CD4-positive, alpha-beta T cell (primary cell): ENCODE data around the gene RALGPS2. TPM values are rescaled to one million over a fixed set of nuclear protein-coding genes. Genes with fewer than 3 reads are reported as not detected.

ENCODE experiments used
- ATAC-seq: fragments of 200-7000 bp; cut with Tn5 transposase; one replicate; pipeline ENCODE4 v1.10.0; 2022; ENCODE audit warnings: mild to moderate bottlenecking; ENCODE audit not compliant: poor library complexity
- CTCF ChIA-PET: fragments of 350-600 bp; sonication (Branson Sonifier 250); formaldehyde crosslinking; loops from one replicate; lab custom pipeline; 2021; ENCODE audit warnings: antibody characterized with exemption, inconsistent platforms; lab: Charles Lee
- POLR2A ChIA-PET: fragments of 350-600 bp; sonication (Branson Sonifier 250); formaldehyde crosslinking; loops from one replicate; lab custom pipeline; 2021; ENCODE audit warnings: antibody characterized with exemption, inconsistent platforms; lab: Charles Lee
- DNase-seq, 14 experiments: peaks; one replicate each; pipeline ENCODE4 v3.0.0-alpha.2; 2013 to 2020; ENCODE audit warnings: mixed read lengths in 2 of 14
- H3K27ac ChIP-seq, 2 donors: one replicate each; pipeline versions ENCODE4 v1.5.1 to v1.7.0; 2013; ENCODE audit warnings: low read length in 2 of 2, low read depth in 1 of 2, mild to moderate bottlenecking in 1 of 2
- H3K27me3 ChIP-seq, 2 experiments: 1 replicate in 1 of 2; 2 replicates in 1 of 2; pipeline versions ENCODE4 v1.6.1 to v1.7.0; 2013; ENCODE audit warnings: low read length in 2 of 2, control low read depth in 1 of 2, mild to moderate bottlenecking in 1 of 2, moderate library complexity in 1 of 2; ENCODE audit not compliant: insufficient read depth in 2 of 2, control insufficient read depth in 1 of 2
- H3K36me3 ChIP-seq: one replicate; pipeline ENCODE4 v1.6.1; 2013; ENCODE audit warnings: low read length, control low read depth; ENCODE audit not compliant: insufficient read depth
- H3K4me1 ChIP-seq: one replicate; pipeline ENCODE4 v1.6.1; 2013; ENCODE audit warnings: low read length, control low read depth; ENCODE audit not compliant: insufficient read depth
- H3K4me3 ChIP-seq: one replicate; pipeline ENCODE4 v1.5.1; 2013; ENCODE audit warnings: mild to moderate bottlenecking, low read length, moderate library complexity
- H3K9me3 ChIP-seq, 2 experiments: 1 replicate in 1 of 2; 2 replicates in 1 of 2; pipeline versions ENCODE4 v1.6.1 to v1.7.0; 2013; ENCODE audit warnings: low read length in 2 of 2, mild to moderate bottlenecking in 2 of 2, control low read depth in 1 of 2, moderate library complexity in 1 of 2; ENCODE audit not compliant: control insufficient read depth in 1 of 2, insufficient read depth in 1 of 2
- H3K27ac Mint-ChIP-seq: one replicate; pipeline ENCODE4 v1.8.0; 2020; ENCODE audit warnings: mixed read lengths
- H3K27me3 Mint-ChIP-seq: one replicate; pipeline ENCODE4 v1.8.0; 2021; ENCODE audit warnings: mixed read lengths
- H3K36me3 Mint-ChIP-seq: one replicate; pipeline ENCODE4 v1.8.0; 2021; ENCODE audit warnings: low read depth, mixed read lengths
- H3K4me1 Mint-ChIP-seq: one replicate; pipeline ENCODE4 v1.8.0; 2021; ENCODE audit warnings: low read depth, mixed read lengths
- H3K4me3 Mint-ChIP-seq: one replicate; pipeline ENCODE4 v1.8.0; 2020; ENCODE audit warnings: mild to moderate bottlenecking, mixed read lengths
- H3K9me3 Mint-ChIP-seq: one replicate; pipeline ENCODE4 v1.8.0; 2020; ENCODE audit warnings: mixed read lengths
- CTCF ChIP-seq: fragments of 200-600 bp; IDR thresholded peaks from one replicate; pipeline ENCODE4 v1.8.0; 2022; ENCODE audit warnings: antibody characterized with exemption, mild to moderate bottlenecking
- intact Hi-C, 2 experiments: fragments of 100-400 bp; cut with DNase I in 1 of 2; cut with micrococcal nuclease in 1 of 2; formaldehyde crosslinking; loops; one replicate each; pipeline versions ENCODE4 v1.15.1 to v1.9.0; 2023 to 2025; cut with DNase I, micrococcal nuclease
- total RNA-seq, 174 experiments: library from RNA in 2 of 174; stranded (reverse) in 2 of 174; gene quantifications; one replicate each; pipeline ENCODE4 v1.2.3 and lab custom pipeline; 2021 to 2026

RALGPS2 gene
- total RNA-seq, 2 experiments from 2014 or later: 8.6 to 10.8 TPM

- Mint-ChIP-seq H3K27ac (no peak overlapping the region), H3K4me3 (no peak overlapping the region), H3K27me3 (no peaks in the 10 kb centered on the region), H3K36me3 (peaks cover 62% of the 10 kb centered on the region), H3K9me3 (peaks cover 7% of the 10 kb centered on the region), H3K4me1 (no peaks in the 10 kb centered on the region)
- TF ChIP-seq CTCF: no peak
- Histone ChIP-seq H3K36me3 (no peaks in the 10 kb centered on the region), H3K27me3 (no peaks in the 10 kb centered on the region), H3K4me3 (no peak overlapping the region), H3K9me3 (no peaks in the 10 kb centered on the region), H3K4me1 (no peaks in the 10 kb centered on the region), H3K27ac (no peak overlapping the region)
- DNase-seq: no peak
- intact Hi-C loops: no loop called here
- ATAC-seq: no peak
- POLR2A ChIA-PET: no interaction called here
- CTCF ChIA-PET: no interaction called here
Measured at GRCh38 chr1:178898401-178898800, 173.4 kb downstream of the RALGPS2 start.

GRCh38 chr1:178899402-178899801 is 174.4 kb downstream of the RALGPS2 start:
- Histone ChIP-seq H3K27me3 (no peaks in the 10 kb centered on the region), H3K27ac (no peak overlapping the region), H3K4me1 (no peaks in the 10 kb centered on the region), H3K36me3 (no peaks in the 10 kb centered on the region), H3K4me3 (no peak overlapping the region), H3K9me3 (no peaks in the 10 kb centered on the region)
- ATAC-seq (no peak), DNase-seq (peak in 1 of 14 experiments; percentile 3)
- no peaks in the 10 kb centered on the region for H3K4me1 Mint-ChIP-seq
- H3K9me3 Mint-ChIP-seq: peaks cover 8% of the 10 kb centered on the region
- no peak overlapping the region for H3K27ac Mint-ChIP-seq
- H3K36me3 Mint-ChIP-seq: peaks cover 64% of the 10 kb centered on the region
- H3K27me3 Mint-ChIP-seq: no peaks in the 10 kb centered on the region
- no peak for TF ChIP-seq CTCF
- H3K4me3 Mint-ChIP-seq: no peak overlapping the region
- intact Hi-C loops: no loop called here
- ChIA-PET POLR2A (no interaction called here), CTCF (no interaction called here)

GRCh38 chr1:178901482-178902125 is 176.6 kb downstream of the RALGPS2 start:
- Histone ChIP-seq H3K4me1 (no peaks in the 10 kb centered on the region), H3K9me3 (no peaks in the 10 kb centered on the region), H3K36me3 (no peaks in the 10 kb centered on the region), H3K4me3 (no peak overlapping the region), H3K27me3 (no peaks in the 10 kb centered on the region), H3K27ac (no peak overlapping the region)
- CTCF ChIA-PET: interaction anchor here (1.3 kb wide), 1 partner anchor 9 kb away, joined by 3 read pairs; no protein-coding TSS in a partner anchor
- Mint-ChIP-seq H3K27ac (no peak overlapping the region), H3K4me3 (no peak overlapping the region), H3K4me1 (no peaks in the 10 kb centered on the region), H3K9me3 (peaks cover 2% of the 10 kb centered on the region), H3K36me3 (peaks cover 66% of the 10 kb centered on the region), H3K27me3 (no peaks in the 10 kb centered on the region)
- TF ChIP-seq CTCF: no peak
- ATAC-seq (no peak), DNase-seq (no peak)
- intact Hi-C loops: no loop called here
- POLR2A ChIA-PET: no interaction called here
